Measurements from ENCODE around the gene IPCEF1.

Gene IPCEF1

DNA sequence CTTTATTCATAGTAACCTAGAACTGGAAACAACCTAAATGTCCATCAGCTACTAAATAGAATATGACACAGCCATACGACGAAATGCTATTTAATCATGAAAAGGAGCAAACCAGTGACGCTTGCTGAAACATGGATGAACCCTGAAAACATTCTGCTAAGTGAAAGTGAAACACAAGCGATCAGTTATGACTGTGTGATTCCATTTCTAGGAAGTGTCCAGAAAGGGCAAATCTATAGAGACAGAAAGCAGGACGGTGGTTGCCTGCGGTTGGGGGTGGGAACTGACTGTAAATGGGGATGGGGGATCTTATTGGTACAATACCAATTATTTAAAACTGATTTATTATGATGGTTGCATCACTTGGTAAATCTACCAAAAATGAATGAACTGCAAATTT is 126.8 kb downstream of the IPCEF1 start:
- no peak for TF ChIP-seq CTCF (IDR thresholded peaks at IDR 0.05; ENCODE audit: insufficient read depth, low read depth, low read length, missing control alignments)
- DNase-seq (ENCODE audit: low read depth): peak; percentile 74
- peak overlapping the region; percentile 34 for H3K4me3 ChIP-seq (ENCODE audit: low read depth, low read length)

DNA sequence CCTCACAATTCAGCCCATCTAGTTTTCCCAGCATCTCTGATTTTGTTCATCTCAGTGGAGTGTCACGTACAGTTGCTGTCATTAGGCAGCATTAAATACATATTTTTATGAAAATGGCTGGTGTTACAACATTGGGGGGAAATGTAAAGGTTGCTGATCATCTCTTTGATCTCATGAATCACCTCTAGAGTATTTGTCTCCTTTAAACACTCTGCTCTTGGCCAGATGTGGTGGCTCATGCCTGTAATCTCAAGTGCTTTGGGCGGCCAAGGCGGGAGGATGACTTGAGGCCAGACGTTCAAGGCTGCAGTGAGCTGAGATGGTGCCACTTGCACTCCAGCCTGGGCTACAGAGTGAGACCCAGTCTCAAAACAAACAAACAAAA is 128.1 kb downstream of the IPCEF1 start:
- no peak for DNase-seq (ENCODE audit: low read depth)
- H3K4me3 ChIP-seq (ENCODE audit: low read depth, low read length): no peak overlapping the region
- no peak for TF ChIP-seq CTCF (IDR thresholded peaks at IDR 0.05; ENCODE audit: insufficient read depth, low read depth, low read length, missing control alignments)

DNA sequence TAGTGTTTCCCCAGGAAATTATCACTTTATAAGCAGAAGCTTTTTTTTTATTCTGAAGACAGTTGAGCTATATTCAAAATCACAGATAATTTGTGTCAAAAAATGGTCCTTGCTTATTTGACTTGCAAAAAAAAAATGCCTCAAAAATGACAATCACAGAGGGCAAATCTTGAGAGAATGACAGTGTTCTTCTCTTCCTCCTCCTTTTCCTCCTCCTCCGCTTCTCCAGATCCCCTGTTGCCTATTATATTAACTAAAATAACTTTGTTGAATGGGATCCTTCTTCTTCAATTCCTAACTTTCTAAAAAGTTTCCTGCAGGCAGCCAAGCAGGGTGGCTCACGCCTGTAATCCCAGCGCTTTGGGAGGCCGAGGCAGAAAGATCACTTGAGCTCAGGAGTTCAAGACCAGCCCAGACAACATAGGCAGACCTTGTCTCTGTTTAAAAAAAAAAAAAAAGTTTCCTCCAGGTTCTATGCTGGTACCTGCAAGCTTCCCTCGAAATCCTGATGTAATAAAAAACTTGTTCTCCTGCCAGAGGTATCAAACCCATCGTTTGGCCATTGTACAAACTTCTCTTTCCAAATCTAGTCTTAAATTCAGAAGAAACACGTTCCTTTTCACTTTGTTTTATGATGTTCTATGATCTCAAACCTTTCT is 128.6 kb downstream of the IPCEF1 start:
- H3K4me3 ChIP-seq (ENCODE audit: low read depth, low read length): no peak overlapping the region
- TF ChIP-seq CTCF (IDR thresholded peaks at IDR 0.05; ENCODE audit: insufficient read depth, low read depth, low read length, missing control alignments): no peak
- no peak for DNase-seq (ENCODE audit: low read depth)

DNA sequence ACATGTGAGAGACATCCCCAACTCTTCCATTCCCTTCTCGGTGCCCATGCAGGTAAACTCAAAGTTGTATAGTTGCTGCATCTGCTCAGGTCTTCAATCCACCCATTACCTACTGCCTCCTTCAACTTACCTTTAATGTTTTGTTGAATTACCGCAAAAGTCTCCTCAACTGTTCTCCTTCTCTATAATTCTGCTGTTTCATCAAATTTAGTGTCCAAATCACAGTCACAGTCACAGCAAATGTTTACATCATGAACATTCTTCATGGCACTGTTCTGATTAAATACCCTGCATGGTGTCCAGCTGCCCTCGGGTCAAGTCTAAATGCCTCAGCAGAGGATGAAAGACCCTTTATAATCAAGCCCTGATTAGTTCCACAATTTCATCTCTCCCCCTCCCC is 130.1 kb downstream of the IPCEF1 start:
- DNase-seq (ENCODE audit: low read depth): no peak
- H3K4me3 ChIP-seq (ENCODE audit: low read depth, low read length): no peak overlapping the region
- no peak for TF ChIP-seq CTCF (IDR thresholded peaks at IDR 0.05; ENCODE audit: insufficient read depth, low read depth, low read length, missing control alignments)

DNA sequence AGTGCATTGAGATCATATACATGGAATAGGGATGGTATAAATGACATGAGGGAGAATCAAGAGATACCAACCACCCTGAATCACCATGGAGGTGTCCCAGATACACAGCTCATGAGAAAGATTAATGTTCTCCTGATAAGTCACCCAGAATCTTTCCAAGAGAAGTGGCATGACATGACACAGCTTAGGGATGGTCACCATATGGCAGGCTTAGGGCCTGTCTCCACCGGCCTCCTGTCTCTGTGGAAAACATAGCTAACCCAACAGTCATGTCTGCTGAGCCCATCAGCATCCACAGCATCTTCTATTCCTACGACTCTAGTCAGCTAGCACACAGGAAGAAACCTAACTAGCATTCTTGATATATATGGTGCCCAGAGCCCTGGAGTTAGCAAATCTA is 133.3 kb downstream of the IPCEF1 start:
- TF ChIP-seq CTCF (IDR thresholded peaks at IDR 0.05; ENCODE audit: insufficient read depth, low read depth, low read length, missing control alignments): no peak
- no peak for DNase-seq (ENCODE audit: low read depth)
- no peak overlapping the region for H3K4me3 ChIP-seq (ENCODE audit: low read depth, low read length)

DNA sequence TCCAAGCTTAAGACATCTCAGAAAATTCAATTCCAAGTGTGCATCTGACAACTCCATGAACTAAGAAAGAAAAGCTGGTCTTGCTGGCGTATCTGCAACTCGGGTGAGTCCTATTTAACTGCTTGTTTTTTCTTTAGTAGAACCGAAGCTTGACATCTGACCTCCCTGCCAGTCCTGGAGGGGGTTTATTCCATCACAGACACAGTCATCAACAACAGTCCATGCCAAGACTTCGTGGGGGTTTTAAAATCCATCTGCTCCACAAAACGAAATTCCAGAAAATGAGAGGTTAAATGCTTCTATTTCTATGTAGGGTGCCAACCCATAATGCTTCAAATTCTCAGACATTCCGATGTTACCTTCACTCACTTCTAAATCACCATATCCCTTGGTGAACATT is 133.9 kb downstream of the IPCEF1 start:
- no peak for TF ChIP-seq CTCF (IDR thresholded peaks at IDR 0.05; ENCODE audit: insufficient read depth, low read depth, low read length, missing control alignments)
- DNase-seq (ENCODE audit: low read depth): no peak
- no peak overlapping the region for H3K4me3 ChIP-seq (ENCODE audit: low read depth, low read length)

DNA sequence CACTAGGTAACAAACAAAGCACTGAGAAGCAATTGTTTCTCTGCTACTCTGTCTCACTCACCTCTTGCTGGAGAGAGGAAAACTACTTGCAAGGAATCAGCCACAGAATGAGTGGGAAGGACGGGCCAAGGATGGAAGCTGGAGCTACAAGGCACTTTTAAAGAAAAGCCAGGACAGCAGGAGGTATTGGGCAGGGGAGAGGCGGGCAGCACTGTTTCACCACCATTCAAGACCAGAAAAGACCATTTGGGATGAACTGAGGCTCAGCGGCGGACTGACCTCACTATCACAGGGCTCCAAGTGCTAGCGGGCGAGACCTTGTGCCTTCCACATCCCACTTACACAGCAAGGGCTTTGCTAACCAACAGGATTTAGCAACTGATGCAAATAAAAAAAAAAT is 137.4 kb downstream of the IPCEF1 start:
- no peak overlapping the region for H3K4me3 ChIP-seq (ENCODE audit: low read depth, low read length)
- DNase-seq (ENCODE audit: low read depth): no peak
- TF ChIP-seq CTCF (IDR thresholded peaks at IDR 0.05; ENCODE audit: insufficient read depth, low read depth, low read length, missing control alignments): no peak

Measured in GM12865 (cell line).